Skin epidermis (tissue), 12 donors: ENCODE results near the gene ATP11B.
"Not testable (repeated sequence)": the region's sequence is repeated elsewhere in the genome, so short reads cannot be mapped to it uniquely, and the experiment has no call there.

Experiments used
- H3K27ac ChIP-seq, 21 experiments: fragments of 200-600 bp; sonication (generic) in 11 of 21; one replicate each; pipeline ENCODE4 v1.5.0; 2020; ENCODE audit warnings: mild to moderate bottlenecking in 3 of 21, inconsistent platforms in 2 of 21, moderate library complexity in 2 of 21
- H3K4me3 ChIP-seq, 7 experiments: fragments of 200-600 bp; sonication (generic) in 2 of 7; one replicate each; pipeline ENCODE4 v1.5.0; 2020; ENCODE audit warnings: inconsistent platforms in 2 of 7, mild to moderate bottlenecking in 2 of 7, moderate library complexity in 1 of 7

ATP11B gene

DNA sequence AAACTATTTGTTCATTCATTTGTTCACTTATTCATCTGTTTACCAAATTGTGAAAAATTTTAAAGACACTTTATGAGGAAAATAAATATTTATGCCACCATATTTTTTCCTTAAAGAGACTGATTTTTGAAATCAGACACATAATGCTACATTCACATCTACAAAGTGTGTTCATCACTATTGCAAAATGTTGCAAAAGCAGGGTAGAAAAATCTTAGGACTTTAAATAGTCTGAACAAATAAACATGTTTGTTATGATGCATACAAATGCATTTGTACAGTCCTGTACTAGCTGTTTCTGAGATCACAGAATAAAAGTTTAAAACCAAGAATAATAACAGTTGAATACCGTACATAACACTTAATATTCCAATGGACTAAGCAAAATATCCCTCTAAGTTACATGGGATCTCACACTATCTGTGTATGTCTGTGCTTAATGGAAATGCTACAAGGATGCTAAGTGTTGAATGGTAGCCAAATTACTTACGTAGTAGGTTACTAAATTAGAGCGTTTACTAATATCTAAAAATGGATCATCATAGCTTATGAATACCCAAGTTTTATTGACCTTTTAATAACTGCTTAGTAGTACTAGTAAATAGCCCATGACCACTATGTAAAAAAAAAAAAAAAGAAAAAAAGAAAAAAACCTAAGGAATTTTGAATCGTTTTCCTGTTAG, 25.1 kb downstream of the ATP11B start:
- H3K4me3 ChIP-seq: no peak overlapping the region
- no peak overlapping the region for H3K27ac ChIP-seq

DNA sequence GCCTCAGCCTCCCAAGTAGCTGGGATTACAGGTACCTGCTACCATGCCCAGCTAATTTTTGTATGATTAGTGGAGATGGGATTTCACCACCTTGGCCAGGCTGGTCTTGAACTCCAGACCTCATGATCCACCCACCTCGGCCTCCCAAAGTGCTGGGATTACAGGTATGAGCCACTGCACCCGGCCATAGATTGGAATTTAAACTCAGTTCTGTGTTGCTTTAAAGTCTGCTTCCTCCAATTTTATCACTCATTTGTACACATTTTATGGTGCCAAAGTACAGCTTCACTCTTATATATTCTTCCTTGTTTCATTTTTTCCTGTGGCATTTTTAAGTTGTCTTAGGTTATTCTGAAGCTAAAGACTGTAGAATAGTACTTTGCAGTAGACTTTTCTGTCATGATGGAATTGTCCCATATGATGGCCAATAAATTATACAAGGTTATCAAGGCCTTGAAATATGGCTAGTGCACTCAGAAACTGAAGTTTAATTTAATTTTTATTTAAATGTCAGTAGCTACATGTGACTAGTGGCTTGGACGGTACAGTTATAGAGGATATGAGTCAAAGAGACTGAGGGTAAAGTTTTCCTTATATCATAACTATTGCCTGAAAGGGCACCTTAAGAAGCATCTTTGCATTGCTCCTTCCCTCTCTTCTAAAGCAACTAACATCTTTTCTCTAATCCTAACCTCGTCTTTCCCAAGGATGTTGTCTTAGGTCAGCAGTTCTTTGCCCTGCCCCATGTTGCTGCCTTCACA, 28.1 kb downstream of the ATP11B start:
- Histone ChIP-seq H3K27ac (no peak overlapping the region), H3K4me3 (no peak overlapping the region)

DNA sequence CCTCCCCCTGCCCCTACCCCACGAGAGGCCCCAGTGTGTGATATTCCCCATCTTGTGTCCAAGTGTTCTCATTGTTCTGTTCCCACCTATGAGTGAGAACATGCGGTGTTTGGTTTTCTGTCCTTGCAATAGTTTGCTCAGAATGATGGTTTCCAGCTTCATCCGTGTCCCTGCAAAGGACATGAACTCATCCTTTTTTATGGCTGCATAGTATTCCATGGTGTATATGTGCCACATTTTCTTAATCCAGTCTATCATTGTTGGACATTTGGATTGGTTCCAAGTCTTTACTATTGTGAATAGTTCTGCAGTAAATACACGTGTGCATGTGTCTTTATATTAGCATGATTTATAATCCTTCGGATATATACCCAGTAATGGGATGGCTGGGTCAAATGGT, 29.0 kb downstream of the ATP11B start:
- not testable (repeated sequence) for H3K4me3 ChIP-seq, H3K27ac ChIP-seq

DNA sequence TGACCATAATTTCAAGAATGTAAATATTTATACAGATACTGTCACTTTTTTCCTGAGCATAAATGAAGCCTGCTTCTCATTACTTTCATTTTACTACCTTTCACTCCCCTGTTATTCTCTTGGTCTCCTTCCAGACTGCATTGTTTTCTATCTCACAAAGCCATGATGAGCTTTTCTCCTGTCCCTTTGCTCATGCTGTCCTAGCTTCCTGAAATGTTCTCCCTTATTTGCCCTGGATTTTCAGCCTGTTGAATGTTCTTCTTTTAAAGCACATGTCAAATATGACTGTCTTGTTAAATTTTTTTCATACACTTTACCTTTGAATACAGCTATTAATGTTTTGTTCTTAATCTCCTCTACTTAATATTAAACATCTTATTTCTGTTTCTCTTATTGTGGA, 31.7 kb downstream of the ATP11B start:
- Histone ChIP-seq H3K4me3 (no peak overlapping the region), H3K27ac (no peak overlapping the region)

DNA sequence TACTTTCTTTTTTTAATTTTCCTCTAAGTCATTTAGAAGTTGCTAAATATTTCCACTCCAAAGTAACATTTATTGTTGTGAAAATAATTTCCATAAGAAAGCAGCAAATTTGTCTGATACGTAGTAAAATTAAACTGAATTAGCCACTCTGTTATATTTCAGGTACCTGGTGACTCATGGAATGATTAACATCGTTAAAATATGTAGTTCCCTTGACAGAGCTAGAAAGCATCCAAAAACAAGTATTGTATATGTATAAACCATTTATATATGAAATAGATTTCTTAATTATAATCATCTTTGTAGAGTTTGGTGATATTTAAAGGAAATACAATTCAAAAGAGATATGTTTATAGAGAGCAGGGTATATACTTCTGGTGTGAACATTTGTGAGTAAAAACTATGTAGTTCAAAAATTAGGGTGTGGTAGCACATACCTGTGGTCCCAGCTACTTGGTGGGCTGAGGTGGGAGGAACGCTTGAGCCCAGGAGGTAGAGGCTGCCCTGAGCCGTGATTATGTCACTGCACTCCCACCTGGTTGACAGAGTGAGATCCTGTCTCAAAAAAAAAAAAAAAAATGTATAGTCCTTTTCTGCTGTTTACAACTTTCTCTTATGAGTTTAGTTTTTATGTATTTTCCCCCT, 36.6 kb downstream of the ATP11B start:
- no peak overlapping the region for H3K27ac ChIP-seq
- no peak overlapping the region for H3K4me3 ChIP-seq

DNA sequence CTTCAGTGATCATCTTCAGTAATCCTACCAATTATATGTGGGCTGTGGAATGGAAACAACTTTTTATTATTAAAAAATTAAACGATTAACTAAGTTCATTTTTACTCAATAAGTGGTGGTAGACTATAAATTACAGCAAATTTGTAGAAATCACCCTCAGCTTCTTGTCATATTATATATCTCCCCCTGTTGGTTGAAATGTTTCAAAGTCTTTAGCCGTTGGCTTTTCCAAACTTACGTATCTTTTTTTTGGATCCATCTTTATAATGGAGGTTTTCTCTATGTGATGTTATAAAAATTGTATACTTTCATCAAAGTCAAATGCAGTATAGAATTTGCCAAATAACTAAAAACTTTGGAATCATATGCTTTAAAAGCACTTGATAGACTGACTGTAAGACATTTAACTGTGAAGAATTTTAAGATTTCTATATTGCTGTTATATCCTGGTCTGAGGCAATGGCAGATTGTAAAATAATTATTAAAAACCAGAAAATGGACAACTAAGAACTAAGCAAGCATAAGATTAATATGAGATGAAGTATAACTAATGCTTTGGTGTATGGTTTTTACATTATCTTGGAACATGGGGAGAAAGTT, 44.7 kb downstream of the ATP11B start:
- Histone ChIP-seq H3K27ac (no peak overlapping the region), H3K4me3 (no peak overlapping the region)

DNA sequence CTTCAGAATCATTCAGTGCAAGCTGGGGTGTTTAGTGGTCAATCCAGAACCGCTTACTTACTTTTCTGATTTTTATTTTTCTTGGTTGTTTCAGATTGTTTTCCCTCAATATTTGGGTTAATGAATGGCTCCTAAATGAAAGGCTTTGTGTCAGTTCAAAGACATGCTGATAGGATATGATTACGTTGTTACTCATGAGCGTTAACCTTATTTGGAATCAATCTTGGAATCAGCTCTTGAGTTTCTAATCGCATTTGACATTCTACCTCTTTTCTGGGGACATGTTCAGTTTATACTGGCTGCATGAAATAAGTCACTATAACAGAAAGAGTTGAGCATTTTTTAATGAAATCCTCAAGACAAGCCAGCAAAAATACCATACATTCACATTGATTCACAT, 50.2 kb downstream of the ATP11B start:
- Histone ChIP-seq H3K4me3 (no peak overlapping the region), H3K27ac (no peak overlapping the region)

DNA sequence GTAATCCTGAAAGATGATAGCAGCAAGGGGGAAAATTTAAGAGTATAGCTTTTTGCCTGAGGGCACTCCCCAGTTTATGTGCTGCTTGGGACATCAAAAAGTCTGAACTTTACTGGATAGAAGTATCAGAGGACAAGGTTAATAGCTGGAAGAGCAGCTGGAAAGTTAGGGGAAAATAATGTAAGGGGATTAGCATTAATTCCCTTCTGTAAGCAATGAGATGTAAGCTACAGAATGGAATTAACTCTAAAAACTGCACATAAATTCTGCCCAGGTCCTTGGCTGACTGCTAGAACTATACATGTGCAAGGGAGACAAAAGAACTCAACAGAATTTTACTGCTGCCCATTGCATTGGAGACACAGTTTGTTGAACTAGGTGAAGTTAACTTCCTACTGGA, 55.6 kb downstream of the ATP11B start:
- H3K4me3 ChIP-seq: no peak overlapping the region
- H3K27ac ChIP-seq: no peak overlapping the region

DNA sequence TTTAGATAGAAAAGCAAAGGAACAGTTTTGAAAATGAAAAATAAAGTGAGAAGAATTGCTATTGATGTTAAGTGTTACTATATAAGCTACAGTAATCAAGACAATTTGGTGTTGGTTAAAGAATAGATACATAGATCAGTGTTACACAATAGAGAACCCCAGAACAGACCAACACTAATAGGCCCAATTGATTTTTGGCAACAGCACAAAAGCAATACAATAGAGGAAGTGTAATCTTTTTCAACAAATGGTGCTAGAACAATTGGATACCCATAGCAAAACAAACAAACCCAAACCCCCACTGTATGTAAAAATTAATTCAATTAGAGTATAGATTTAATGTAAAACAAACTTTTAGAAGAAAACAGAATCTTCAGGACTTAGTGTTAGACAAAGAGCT, 61.8 kb downstream of the ATP11B start:
- H3K4me3 ChIP-seq: no peak overlapping the region
- no peak overlapping the region for H3K27ac ChIP-seq

DNA sequence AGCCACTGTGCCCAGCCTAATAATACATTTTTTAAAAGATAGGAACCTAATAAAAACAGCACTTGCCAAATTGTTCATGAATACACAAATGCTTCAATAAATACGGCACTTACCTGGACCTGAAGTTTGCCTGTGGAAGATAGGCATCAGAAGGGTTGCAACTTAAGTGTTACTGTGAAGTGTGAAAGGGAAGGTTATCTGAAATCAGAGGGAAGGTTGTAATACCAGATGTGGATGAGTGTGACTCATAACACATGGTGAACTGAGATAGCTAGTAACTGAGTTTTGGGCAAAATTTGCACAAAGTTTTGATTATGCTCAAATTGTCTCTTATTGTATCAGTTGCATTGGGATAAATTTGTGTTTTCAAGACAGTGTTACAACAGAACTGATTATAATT, 68.0 kb downstream of the ATP11B start:
- no peak overlapping the region for H3K27ac ChIP-seq

DNA sequence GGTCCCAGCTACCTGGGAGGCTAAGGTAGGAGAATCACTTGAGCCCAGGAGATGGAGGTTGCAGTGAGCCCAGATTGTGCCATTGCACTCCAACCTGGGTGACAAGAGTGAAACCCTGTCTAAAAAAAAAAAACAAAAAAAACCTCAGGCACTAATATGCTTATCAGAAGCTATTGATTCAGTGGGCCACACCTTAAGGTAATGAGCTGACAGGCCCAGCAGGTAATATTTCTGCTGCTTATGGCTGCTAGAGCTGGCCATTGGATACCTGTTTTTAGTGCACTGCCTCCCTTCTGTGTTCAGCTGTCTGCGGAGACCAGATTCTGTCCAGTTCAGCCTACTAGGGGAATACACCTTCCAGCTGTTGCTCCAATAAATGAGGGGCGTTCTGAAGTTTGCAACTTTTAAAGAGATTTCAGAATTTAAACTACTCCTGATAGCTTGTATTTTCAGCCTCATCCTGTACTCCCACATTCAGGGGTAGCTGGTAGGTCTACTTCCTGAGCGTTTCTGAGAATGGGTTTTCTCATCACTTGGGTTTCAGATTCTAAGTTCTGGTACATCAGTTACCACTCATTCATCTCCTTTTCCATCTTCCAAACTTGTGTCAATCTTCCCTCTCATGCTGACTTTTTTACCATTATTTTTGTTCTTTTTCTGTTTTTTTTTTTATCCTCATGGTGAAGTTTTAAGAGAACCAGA, 69.0 kb downstream of the ATP11B start:
- no peak overlapping the region for H3K27ac ChIP-seq
- H3K4me3 ChIP-seq: no peak overlapping the region

More for the DNA sequence above, 68.0 kb downstream of the ATP11B start:
- no peak overlapping the region for H3K4me3 ChIP-seq

DNA sequence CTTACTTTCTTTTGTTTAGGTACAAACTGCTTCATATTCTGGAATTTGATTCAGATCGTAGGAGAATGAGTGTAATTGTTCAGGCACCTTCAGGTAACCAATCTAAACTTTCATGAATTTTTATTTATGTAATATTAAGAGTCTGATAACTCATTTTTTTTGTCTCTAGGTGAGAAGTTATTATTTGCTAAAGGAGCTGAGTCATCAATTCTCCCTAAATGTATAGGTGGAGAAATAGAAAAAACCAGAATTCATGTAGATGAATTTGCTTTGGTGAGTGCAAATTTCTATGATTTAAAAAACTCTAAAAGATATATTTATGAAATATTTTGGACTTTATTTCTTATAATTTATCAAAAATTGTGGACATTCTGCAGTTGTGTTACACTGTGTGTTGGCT, 75.8 kb downstream of the ATP11B start:
- Histone ChIP-seq H3K4me3 (no peak overlapping the region), H3K27ac (no peak overlapping the region)

DNA sequence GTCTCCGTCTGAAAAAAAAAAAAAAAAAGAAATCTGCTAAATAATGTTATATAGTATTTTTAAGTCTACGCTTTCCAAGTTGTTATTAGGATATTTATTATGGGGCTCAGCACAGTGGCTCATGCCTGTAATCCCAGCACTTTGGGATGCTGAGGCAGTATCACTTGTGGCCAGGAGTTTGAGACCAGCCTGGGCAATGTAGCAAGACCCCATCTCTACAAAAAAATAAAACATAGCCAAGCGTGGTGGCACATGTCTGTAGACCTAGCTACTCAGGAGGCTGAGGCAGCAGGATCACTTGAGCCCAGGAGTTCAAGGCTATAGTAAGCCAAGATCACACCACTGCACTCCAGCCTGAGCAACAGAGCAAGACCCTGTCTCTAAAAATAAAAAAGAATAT, 77.6 kb downstream of the ATP11B start:
- not testable (repeated sequence) for H3K4me3 ChIP-seq, H3K27ac ChIP-seq

DNA sequence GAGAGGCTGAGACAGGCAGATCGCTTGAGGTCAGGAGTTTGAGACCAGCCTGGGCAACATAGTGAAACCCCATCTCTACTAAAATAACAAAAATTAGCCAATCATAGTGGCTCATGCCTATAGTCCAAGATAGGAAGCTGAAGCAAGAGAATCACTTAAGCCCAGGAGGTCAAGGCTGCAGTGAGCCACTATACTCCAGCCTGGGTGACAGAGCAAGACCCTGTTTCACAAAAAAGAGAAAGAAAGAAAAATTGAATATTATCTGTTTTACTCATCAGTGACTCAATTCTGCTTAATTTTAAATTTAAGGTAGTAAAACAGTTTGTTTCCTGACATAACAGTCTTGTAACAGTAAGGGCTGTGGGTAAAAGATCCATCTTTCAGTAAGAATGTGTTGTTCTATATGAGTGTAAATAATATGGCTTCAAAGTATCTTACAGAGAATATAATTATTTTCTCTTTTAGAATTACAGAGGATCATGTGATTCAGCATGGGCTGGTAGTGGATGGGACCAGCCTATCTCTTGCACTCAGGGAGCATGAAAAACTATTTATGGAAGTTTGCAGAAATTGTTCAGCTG, 85.8 kb downstream of the ATP11B start:
- Histone ChIP-seq H3K4me3 (no peak overlapping the region), H3K27ac (no peak overlapping the region)

DNA sequence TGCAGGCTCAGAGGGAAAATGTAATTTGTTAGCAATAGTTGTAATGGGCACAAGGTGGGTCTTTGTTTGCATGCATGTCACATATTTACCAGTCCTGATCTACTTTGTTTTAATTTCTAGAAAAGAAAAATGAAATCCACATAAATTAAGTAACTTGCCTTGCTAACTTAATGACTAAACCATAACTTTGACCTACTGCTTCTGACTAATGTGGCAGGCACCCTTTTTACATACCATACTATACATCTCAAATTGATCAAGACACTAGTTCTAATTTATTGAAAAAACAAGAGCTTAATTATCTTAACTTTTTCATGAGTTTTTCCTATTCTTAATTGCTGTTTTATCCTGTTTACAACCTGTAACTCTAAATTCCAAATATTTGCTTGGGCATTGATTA, 93.2 kb downstream of the ATP11B start:
- H3K4me3 ChIP-seq: no peak overlapping the region

DNA sequence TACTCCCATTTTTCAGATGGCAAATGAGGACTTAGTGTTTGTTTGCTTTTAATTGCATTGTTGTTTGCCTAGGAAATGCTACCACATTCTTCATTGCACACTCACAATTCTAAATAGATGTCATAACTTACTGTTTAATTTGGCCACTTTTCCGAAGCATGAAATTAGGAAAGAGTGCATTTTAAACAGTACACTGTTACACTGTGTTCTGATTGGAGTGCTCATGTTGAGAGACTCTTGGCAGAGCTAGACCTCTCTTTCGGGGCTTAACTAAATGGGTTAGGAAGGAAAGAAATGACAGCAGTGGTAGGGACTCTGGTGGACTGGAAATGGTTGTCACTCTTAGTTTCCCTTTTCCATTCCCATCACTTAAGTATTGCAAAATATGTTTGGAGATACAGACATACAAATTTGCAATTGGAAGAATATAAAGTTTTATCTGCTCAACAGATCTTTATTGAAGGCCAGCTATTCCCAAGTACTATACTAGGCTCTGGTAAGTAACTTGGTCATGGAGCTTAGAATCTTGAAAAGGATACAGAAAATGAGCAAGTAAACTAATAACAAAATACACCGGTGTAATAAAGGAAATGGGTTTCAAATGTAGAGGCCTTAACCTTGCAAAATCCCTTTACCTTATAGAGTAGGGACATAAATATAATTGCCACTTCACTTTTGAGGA, 96.8 kb downstream of the ATP11B start:
- H3K27ac ChIP-seq: no peak overlapping the region
- H3K4me3 ChIP-seq: no peak overlapping the region

More for the DNA sequence above, 93.2 kb downstream of the ATP11B start:
- no peak overlapping the region for H3K27ac ChIP-seq

DNA sequence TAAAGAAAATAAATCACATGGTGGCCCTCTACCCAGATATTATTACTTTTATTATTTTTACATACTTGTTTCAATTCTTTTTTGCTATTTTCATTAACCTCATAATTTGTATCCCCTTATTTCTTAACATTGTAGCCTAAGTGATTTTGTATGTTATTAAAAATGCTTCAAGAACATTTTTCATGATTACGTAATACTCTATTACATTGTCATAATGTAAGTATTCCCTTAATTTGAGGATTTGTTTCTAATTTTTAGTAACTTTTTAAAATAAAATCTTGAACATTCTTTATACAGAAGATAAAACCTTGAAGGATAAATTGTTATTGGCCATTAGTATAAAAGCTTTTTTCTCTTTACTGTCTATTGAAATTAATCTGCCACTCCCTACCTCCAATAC, 98.1 kb downstream of the ATP11B start:
- H3K27ac ChIP-seq: no peak overlapping the region
- no peak overlapping the region for H3K4me3 ChIP-seq

DNA sequence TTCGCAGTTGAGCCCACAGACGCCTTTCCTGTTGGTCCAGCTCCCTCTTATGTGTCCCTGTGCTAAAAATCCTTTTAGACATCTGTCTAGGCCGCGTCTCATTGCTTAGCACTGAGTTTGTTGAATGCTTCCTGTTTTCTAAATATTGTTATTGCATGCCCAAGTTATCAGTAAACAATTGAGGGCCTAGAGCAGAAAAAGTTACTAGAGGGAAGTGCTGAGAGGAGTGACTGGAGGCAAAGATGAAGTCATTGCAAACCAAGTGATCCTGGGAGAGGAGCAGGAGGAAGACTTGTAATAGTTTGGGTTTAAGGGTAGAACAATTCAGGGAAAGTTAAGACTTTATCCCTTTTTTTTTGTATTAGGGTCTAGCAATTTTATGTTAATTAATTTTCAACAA, 98.9 kb downstream of the ATP11B start:
- no peak overlapping the region for H3K27ac ChIP-seq
- no peak overlapping the region for H3K4me3 ChIP-seq

DNA sequence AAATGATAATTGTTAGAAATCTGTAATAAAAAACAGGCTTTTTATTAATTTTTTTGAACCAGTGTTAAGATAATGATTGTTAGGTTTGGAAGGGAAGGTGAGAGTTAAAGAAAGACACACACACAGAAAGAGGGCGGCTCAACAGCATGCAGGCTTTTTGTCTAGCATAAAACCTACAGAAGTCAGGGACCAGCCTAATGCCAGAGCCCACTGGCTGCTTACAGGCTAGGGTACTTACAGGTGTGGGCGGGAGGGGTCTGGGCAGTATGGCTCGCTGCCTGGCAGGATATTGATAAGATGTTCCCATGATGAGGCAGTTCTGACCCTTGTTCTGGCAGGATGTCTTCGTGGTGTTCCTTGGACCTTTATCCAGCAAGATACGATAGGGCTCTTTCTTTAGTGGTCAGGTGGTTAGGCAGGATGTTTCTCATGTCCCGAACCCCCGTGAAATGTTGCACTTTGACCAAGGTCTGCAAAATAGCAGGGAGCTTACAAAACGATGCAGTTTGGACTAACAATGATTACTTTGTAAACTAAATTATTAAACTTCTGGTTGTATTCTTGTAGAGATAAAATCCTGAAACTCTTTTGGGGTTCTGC, 102.3 kb downstream of the ATP11B start:
- H3K27ac ChIP-seq: no peak overlapping the region
- no peak overlapping the region for H3K4me3 ChIP-seq
